Measurements from ENCODE around the gene RNGTT. TPM values are rescaled to one million over a fixed set of nuclear protein-coding genes. Genes with fewer than 3 reads are reported as not detected.
"Not testable (repeated sequence)": the region's sequence is repeated elsewhere in the genome, so short reads cannot be mapped to it uniquely, and the experiment has no call there.

RNGTT gene
- total RNA-seq, 4 donors from 2014 or later = 12.2 to 17.5 (median 14.6) TPM

DNA sequence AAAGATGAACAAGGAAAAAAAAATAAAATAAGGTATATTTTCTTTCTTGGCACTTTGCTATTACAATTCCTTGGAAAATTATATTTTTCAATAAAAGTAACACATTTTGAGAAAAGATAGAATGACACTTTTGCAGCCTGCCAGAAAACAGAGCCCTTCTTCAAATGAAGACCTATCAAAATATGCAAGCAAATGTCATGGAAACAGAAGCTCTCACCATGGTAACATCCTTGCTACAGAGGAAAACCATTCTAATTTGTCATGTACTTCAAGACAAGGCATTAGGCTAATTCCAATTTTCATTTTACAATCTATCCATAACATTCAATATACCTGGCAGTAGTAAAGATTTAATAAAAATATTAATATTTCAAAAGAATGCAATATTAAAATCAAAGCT, 177.9 kb downstream of the RNGTT start:
- Histone ChIP-seq H3K9me3 (no peaks in the 10 kb centered on the region), H3K27ac (no peak overlapping the region), H3K36me3 (no peaks in the 10 kb centered on the region), H3K4me1 (no peaks in the 10 kb centered on the region), H3K4me3 (no peak overlapping the region), H3K27me3 (no peaks in the 10 kb centered on the region)
- no peak for ATAC-seq
- TF ChIP-seq EP300 (IDR thresholded peaks at IDR 0.05) (no peak), POLR2A (IDR thresholded peaks at IDR 0.05) (no peak), POLR2AphosphoS5 (IDR thresholded peaks at IDR 0.05) (no peak), CTCF (IDR thresholded peaks at IDR 0.05) (no peak)

GRCh38 chr6:88780714-88781389, 182.6 kb downstream of the RNGTT start:
- 33 to 45% methylated on average over 5 of the region's 5 CpGs for WGBS, 2 donors (ENCODE audit: low coverage in 1 of 2)
- ATAC-seq = peak; percentile 57

GRCh38 chr6:88775866-88776571, 187.4 kb downstream of the RNGTT start:
- Histone ChIP-seq H3K27me3 (no peaks in the 10 kb centered on the region), H3K4me1 (no peaks in the 10 kb centered on the region), H3K9me3 (no peaks in the 10 kb centered on the region), H3K4me3 (no peak overlapping the region), H3K36me3 (peaks cover 0 to 4% of the 10 kb centered on the region in 2 donors), H3K27ac (no peak overlapping the region)
- no peak for ATAC-seq
- TF ChIP-seq CTCF (IDR thresholded peaks at IDR 0.05) (no peak), EP300 (IDR thresholded peaks at IDR 0.05) (no peak), POLR2AphosphoS5 (IDR thresholded peaks at IDR 0.05) (no peak), POLR2A (IDR thresholded peaks at IDR 0.05) (no peak)
- 88 to 93% methylated on average over 6 to 8 of the region's 8 CpGs for WGBS, 2 donors (ENCODE audit: low coverage in 1 of 2)

More at GRCh38 chr6:88780714-88781389, 182.6 kb downstream of the RNGTT start:
- Histone ChIP-seq H3K27me3 (no peaks in the 10 kb centered on the region), H3K9me3 (no peaks in the 10 kb centered on the region), H3K4me1 (no peaks in the 10 kb centered on the region), H3K36me3 (peaks cover 0 to 4% of the 10 kb centered on the region in 2 donors), H3K27ac (no peak overlapping the region), H3K4me3 (no peak overlapping the region)
- peak; percentile 63 to 83 (median 70) for TF ChIP-seq CTCF (IDR thresholded peaks at IDR 0.05)
- no peak for TF ChIP-seq EP300 (IDR thresholded peaks at IDR 0.05)
- no peak for TF ChIP-seq POLR2A (IDR thresholded peaks at IDR 0.05)
- TF ChIP-seq POLR2AphosphoS5 (IDR thresholded peaks at IDR 0.05) = no peak

- H3K36me3 ChIP-seq, ATAC-seq, H3K4me1 ChIP-seq, H3K27ac ChIP-seq, H3K27me3 ChIP-seq, H3K9me3 ChIP-seq, H3K4me3 ChIP-seq: not testable (repeated sequence)
- 82 to 100% methylated on average over 1 to 2 of the region's 2 CpGs for WGBS, 2 donors (ENCODE audit: low coverage in 1 of 2)
These were observed 195.3 kb downstream of the RNGTT start for GRCh38 chr6:88768114-88768513.

DNA sequence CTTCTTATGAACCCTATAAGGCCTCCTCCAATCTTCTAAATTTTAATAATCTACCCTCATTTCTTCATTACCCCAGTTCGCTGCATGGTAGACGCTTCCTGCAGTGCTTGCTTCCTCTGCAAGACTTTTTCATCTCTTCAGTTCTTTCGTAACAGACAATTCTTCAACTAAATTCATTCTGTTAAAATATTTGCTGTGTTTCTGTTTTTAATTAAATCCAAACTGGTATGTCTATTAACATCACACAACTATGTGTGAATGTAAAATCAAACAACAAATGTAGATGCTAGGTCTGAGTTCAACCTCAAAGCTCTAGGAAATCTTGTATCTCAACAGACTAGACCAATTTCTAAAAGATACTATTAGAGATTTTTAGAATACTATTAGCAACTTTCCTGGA, 199.3 kb downstream of the RNGTT start:
- TF ChIP-seq POLR2AphosphoS5 (IDR thresholded peaks at IDR 0.05) (no peak), CTCF (IDR thresholded peaks at IDR 0.05) (no peak), EP300 (IDR thresholded peaks at IDR 0.05) (no peak), POLR2A (IDR thresholded peaks at IDR 0.05) (no peak)
- ATAC-seq = no peak
- no peaks in the 10 kb centered on the region for H3K36me3 ChIP-seq
- no peak overlapping the region for H3K4me3 ChIP-seq
- WGBS, 2 donors (ENCODE audit: low coverage in 1 of 2) = 91 to 93% methylated on average over 3 of the region's 3 CpGs
- no peaks in the 10 kb centered on the region for H3K4me1 ChIP-seq
- no peaks in the 10 kb centered on the region for H3K9me3 ChIP-seq
- no peaks in the 10 kb centered on the region for H3K27me3 ChIP-seq
- H3K27ac ChIP-seq = no peak overlapping the region
